Measurements from ENCODE around the gene IFI27.
A peak's percentile ranks its signal among the peaks of the same experiment; 100 is the strongest.
"Not testable (repeated sequence)": the region's sequence is repeated elsewhere in the genome, so short reads cannot be mapped to it uniquely, and the experiment has no call there.

The IFI27 gene

GRCh38 chr14:94110552-94111181 is at the start of gene IFI27:
TSS of gene IFI27 (plus strand) at chr14:94110736.
- DNase-seq = no peak

- no peak for DNase-seq
Observed at GRCh38 chr14:94062344-94062940, 48.1 kb upstream of the IFI27 start.

GRCh38 chr14:94066089-94066676 is 44.4 kb upstream of the IFI27 start:
- DNase-seq = no peak

GRCh38 chr14:94072076-94072475 is 38.5 kb upstream of the IFI27 start:
- DNase-seq = not testable (repeated sequence)

GRCh38 chr14:94074534-94074933 is 36.0 kb upstream of the IFI27 start:
- no peak for DNase-seq

GRCh38 chr14:94075008-94075407 is 35.5 kb upstream of the IFI27 start:
- DNase-seq = no peak

- DNase-seq = no peak
Observed at GRCh38 chr14:94077111-94077821, 33.3 kb upstream of the IFI27 start.

GRCh38 chr14:94077823-94078222 is 32.7 kb upstream of the IFI27 start:
- DNase-seq = no peak

GRCh38 chr14:94079891-94080620 is 30.5 kb upstream of the IFI27 start:
- DNase-seq = no peak

GRCh38 chr14:94080621-94081385 is 29.7 kb upstream of the IFI27 start, which contains the start of the genes DDX24 and IFI27L1:
TSS of gene DDX24 (minus strand) at chr14:94081202. CDS start at chr14:94079742, 1,460 bp downstream.
TSS of gene IFI27L1 (plus strand) at chr14:94081310. CDS start at chr14:94096938, 15,628 bp downstream.
- peak; percentile 88 to 89 for DNase-seq

- DNase-seq = no peak
Observed at GRCh38 chr14:94081386-94081820, 29.1 kb upstream of the IFI27 start.

- no peak for DNase-seq
Observed at GRCh38 chr14:94087891-94088290, 22.6 kb upstream of the IFI27 start.

- no peak for DNase-seq
Observed at GRCh38 chr14:94088516-94088915, 22.0 kb upstream of the IFI27 start.

- no peak for DNase-seq
Observed at GRCh38 chr14:94089479-94089878, 21.1 kb upstream of the IFI27 start.

- no peak for DNase-seq
Observed at GRCh38 chr14:94093418-94093817, 17.1 kb upstream of the IFI27 start.

- DNase-seq = no peak
Observed at GRCh38 chr14:94097091-94097490, 13.4 kb upstream of the IFI27 start.

- DNase-seq = no peak
Observed at GRCh38 chr14:94098326-94098992, 12.1 kb upstream of the IFI27 start.

GRCh38 chr14:94099006-94099405 is 11.5 kb upstream of the IFI27 start:
- DNase-seq = no peak

GRCh38 chr14:94100847-94101246 is 9.7 kb upstream of the IFI27 start:
- DNase-seq = no peak

GRCh38 chr14:94101748-94102147 is 8.8 kb upstream of the IFI27 start:
- no peak for DNase-seq

- DNase-seq = no peak
Observed at GRCh38 chr14:94102768-94103482, 7.6 kb upstream of the IFI27 start.

All from hippocampal formation (tissue), 2 donors.